Measurements from ENCODE around the gene CZIB.
A peak's percentile ranks its signal among the peaks of the same experiment; 100 is the strongest.

CZIB gene

GRCh38 chr1:53198241-53198651, 22.2 kb downstream of the CZIB start:
- DNase-seq (ENCODE audit: low read depth), result peak; percentile 26
- no peak overlapping the region for H3K4me3 ChIP-seq (replicated peaks; ENCODE audit: low read depth, low read length)

GRCh38 chr1:53197291-53198200, 22.9 kb downstream of the CZIB start:
- peak; percentile 34 for DNase-seq (ENCODE audit: low read depth)
- peak overlapping the region; percentile 84 for H3K4me3 ChIP-seq (replicated peaks; ENCODE audit: low read depth, low read length)

More at GRCh38 chr1:53198241-53198651, 22.2 kb downstream of the CZIB start:
- TF ChIP-seq, protein P1, sequence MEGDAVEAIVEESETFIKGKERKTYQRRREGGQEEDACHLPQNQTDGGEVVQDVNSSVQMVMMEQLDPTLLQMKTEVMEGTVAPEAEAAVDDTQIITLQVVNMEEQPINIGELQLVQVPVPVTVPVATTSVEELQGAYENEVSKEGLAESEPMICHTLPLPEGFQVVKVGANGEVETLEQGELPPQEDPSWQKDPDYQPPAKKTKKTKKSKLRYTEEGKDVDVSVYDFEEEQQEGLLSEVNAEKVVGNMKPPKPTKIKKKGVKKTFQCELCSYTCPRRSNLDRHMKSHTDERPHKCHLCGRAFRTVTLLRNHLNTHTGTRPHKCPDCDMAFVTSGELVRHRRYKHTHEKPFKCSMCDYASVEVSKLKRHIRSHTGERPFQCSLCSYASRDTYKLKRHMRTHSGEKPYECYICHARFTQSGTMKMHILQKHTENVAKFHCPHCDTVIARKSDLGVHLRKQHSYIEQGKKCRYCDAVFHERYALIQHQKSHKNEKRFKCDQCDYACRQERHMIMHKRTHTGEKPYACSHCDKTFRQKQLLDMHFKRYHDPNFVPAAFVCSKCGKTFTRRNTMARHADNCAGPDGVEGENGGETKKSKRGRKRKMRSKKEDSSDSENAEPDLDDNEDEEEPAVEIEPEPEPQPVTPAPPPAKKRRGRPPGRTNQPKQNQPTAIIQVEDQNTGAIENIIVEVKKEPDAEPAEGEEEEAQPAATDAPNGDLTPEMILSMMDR (IDR thresholded peaks at IDR 0.05; ENCODE audit: low read length, missing control alignments), result no peak

GRCh38 chr1:53196485-53197290, 23.7 kb downstream of the CZIB start, which contains the start of gene CPT2:
CPT2 (plus strand) TSS chr1:53196824; CDS start chr1:53196944, 120 bp downstream.
- peak; percentile 92 for DNase-seq (ENCODE audit: low read depth)
- peak within 1 kb of the TSS; percentile 84 for H3K4me3 ChIP-seq (replicated peaks; ENCODE audit: low read depth, low read length)
- TF ChIP-seq, protein P1 (IDR thresholded peaks at IDR 0.05; ENCODE audit: low read length, missing control alignments), result peak; percentile 1

More at GRCh38 chr1:53197291-53198200, 22.9 kb downstream of the CZIB start:
- TF ChIP-seq, protein P1 (IDR thresholded peaks at IDR 0.05; ENCODE audit: low read length, missing control alignments), result no peak

DNA sequence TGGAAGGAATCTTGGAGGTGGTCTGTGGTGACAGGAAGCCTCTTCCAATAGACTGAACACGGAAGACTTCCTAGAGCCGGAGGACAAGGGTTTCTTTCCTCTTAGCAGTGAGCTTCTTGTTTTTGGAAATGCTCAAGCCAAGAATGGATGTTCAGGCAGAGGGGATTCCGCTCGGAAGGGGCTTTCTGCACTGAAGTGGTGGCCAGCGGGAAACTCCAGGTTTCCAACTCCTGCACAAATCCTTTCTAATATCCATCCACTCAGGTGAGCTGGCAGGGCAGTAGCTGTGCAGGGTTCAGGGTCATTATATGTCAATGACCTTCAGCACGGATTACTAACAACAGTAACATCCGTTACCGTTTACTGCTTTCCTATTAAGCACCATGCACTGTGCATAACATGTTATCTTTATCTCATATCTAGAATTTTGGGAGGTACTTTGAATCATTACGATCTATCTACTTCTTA, 24.4 kb downstream of the CZIB start:
- no peak for DNase-seq (ENCODE audit: low read depth)
- peak overlapping the region; percentile 84 for H3K4me3 ChIP-seq (replicated peaks; ENCODE audit: low read depth, low read length)
- TF ChIP-seq, protein P1 (IDR thresholded peaks at IDR 0.05; ENCODE audit: low read length, missing control alignments), result no peak

DNA sequence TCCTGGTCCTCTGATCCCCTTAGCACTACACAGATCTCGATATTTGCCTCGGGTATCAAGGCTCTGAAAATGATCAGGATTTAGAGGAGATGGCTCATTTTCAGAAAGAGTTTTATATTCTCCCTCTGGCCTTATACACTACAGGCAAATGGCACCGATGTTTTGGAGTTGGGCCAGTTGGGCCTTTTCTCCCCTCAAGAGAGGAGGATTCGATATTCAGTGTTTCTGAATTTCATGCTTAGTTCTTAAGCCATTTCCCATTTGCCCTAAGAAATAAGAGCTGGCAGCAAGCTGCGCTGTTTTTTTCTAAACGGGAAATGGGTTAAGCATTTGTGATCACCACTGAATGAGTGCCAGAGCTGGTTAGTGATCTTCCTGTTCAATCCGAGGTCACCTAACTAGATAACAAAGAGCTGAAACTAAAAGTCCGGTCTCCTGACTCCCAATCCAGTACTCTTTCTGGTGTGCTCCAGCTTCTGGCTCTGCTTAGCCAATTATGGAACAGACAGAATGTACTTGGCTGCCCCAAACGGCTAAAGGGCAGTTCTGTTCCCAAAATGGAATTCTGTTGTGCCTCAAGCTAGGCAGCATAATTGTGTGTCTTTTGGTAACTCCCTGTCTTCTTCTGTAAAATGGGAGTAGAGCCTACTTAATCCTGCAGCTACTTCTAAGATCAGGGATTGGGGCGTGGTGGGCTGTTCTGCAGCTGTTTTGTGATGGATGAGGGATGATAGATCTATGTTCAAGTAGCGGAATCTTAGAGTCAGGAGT, 25.0 kb downstream of the CZIB start:
- TF ChIP-seq, protein P1 (IDR thresholded peaks at IDR 0.05; ENCODE audit: low read length, missing control alignments), result no peak
- H3K4me3 ChIP-seq (replicated peaks; ENCODE audit: low read depth, low read length), result no peak overlapping the region
- DNase-seq (ENCODE audit: low read depth), result no peak

GRCh38 chr1:53190210-53190611, 30.2 kb downstream of the CZIB start:
- DNase-seq (ENCODE audit: low read depth), result no peak
- no peak overlapping the region for H3K4me3 ChIP-seq (replicated peaks; ENCODE audit: low read depth, low read length)
- TF ChIP-seq, protein P1 (IDR thresholded peaks at IDR 0.05; ENCODE audit: low read length, missing control alignments), result no peak

All from fibroblast of pulmonary artery (primary cell).